Ovary (tissue), 9 donors: ENCODE data around the gene NDOR1. TPM values are rescaled to one million over a fixed set of nuclear protein-coding genes. Genes with fewer than 3 reads are reported as not detected.

Experiments used
- DNase-seq, 5 donors: peaks; one replicate each; pipeline ENCODE4 v3.0.0-alpha.2; 2019 to 2020
- H3K27ac ChIP-seq, 2 donors: fragments of 200-600 bp; one replicate each; pipeline versions ENCODE4 v1.5.1 to v1.8.0; 2019 to 2022
- H3K27me3 ChIP-seq: fragments of 200-600 bp; one replicate; pipeline ENCODE4 v1.8.0; 2022
- H3K36me3 ChIP-seq: fragments of 200-600 bp; sonication (generic); one replicate; pipeline ENCODE4 v1.5.1; 2019
- H3K4me1 ChIP-seq: one replicate; pipeline ENCODE4 v1.8.1; 2013; ENCODE audit warnings: mild to moderate bottlenecking, moderate library complexity; ENCODE audit not compliant: insufficient read depth
- H3K4me3 ChIP-seq: fragments of 200-600 bp; sonication (generic); one replicate; pipeline ENCODE4 v1.5.1; 2017
- H3K9me3 ChIP-seq, 2 donors: fragments of 200-600 bp in 1 of 2; sonication (generic) in 1 of 2; one replicate each; pipeline versions ENCODE4 v1.5.1 to v1.8.1; 2013 to 2019; ENCODE audit warnings: mild to moderate bottlenecking in 1 of 2, moderate library complexity in 1 of 2
- CTCF ChIP-seq, 3 donors: fragments of 450-650 bp in 2 of 3; fragments of 200-600 bp in 1 of 3; IDR thresholded peaks; one replicate each; pipeline versions ENCODE4 v1.5.1 to v1.8.0; 2016 to 2022; ENCODE audit warnings: antibody characterized with exemption in 3 of 3, mild to moderate bottlenecking in 1 of 3
- EP300 ChIP-seq: sonication (generic); formaldehyde crosslinking; IDR thresholded peaks from one replicate; pipeline ENCODE4 v1.6.1; 2017; ENCODE audit warnings: antibody characterized with exemption
- POLR2A ChIP-seq: fragments of 450-650 bp; IDR thresholded peaks from one replicate; pipeline ENCODE4 v1.6.1; 2017; ENCODE audit warnings: antibody characterized with exemption, mild to moderate bottlenecking, moderate library complexity
- WGBS, 3 donors: extraction: QIAGEN DNeasy Blood & Tissue Kit in 1 of 3; methylation state at CpG; one replicate each; pipeline versions ENCODE4 v1.1.5 to v1.1.7; 2013 to 2017; 5-methylcytosine and 5-hydroxymethylcytosine counted together
- intact Hi-C, 4 donors: fragments of 100-400 bp; cut with DNase I; formaldehyde crosslinking; loops; one replicate each; pipeline versions ENCODE4 v1.11.0 to v1.15.1; 2022 to 2023
- polyA plus RNA-seq, 2 donors: library from polyadenylated mRNA; stranded (reverse); fragments of 200-250 nt in 1 of 2; fragments of 350-450 nt in 1 of 2; fragmentation: Illumina TruSeq in 1 of 2; extraction: RNeasy Lipid Tissue Mini Kit (QIAGEN cat#74804) in 1 of 2; gene quantifications; one replicate each; pipeline ENCODE4 v1.2.3, GENCODE V29; 2013 to 2014
- total RNA-seq, 7 donors: library from RNA; depleted of rRNA in 2 of 7; stranded (reverse); fragments of >200 nt in 2 of 7; fragmentation: NEBNext Ultra II Directional in 3 of 7; extraction: Animal tissue kit (Norgen Biotek cat#: 25700) in 3 of 7; gene quantifications; one replicate each; pipeline versions ENCODE4 v1.1.0 to v1.2.4, GENCODE V29; 2016 to 2023
- donor health status: DM: no; HTN: no; CAD: no; lungs with moderate emphysema.
- donor health status: DM: no; HTN: no; CAD: no.
- donor health status: Bipolar disorder and iron deficiency.
- donor health status: DM: yes; HTN: yes; CAD: no.
- donor health status: DM: no; HTN: no; CAD: no.
- donor health status: DM: yes; HTN: yes; CAD: no.

Gene NDOR1
- total and polyA plus RNA-seq, 9 donors: 1.1 to 15.2 (median 9.0) TPM

- Histone ChIP-seq H3K36me3 (no peaks in the 10 kb centered on the region), H3K4me3 (no peak overlapping the region), H3K27me3 (peaks cover 28% of the 10 kb centered on the region), H3K27ac (no peak overlapping the region), H3K4me1 (peaks cover 17% of the 10 kb centered on the region), H3K9me3 (no peaks in the 10 kb centered on the region)
- intact Hi-C loops: no loop called here
- WGBS, 3 donors: 71 to 78% (median 73%) methylated on average over 32 of the region's 32 CpGs
- DNase-seq: no peak
- TF ChIP-seq POLR2A: no peak
- no peak for TF ChIP-seq CTCF (IDR thresholded peaks at IDR 0.05)
- no peak for TF ChIP-seq EP300
Observed at GRCh38 chr9:137165250-137165836, 40.2 kb upstream of the NDOR1 start.

GRCh38 chr9:137166380-137167229, 38.9 kb upstream of the NDOR1 start:
- no peaks in the 10 kb centered on the region for H3K36me3 ChIP-seq
- H3K27me3 ChIP-seq: peaks cover 28% of the 10 kb centered on the region
- intact Hi-C loops: no loop called here
- no peak for DNase-seq
- H3K27ac ChIP-seq: no peak overlapping the region
- WGBS, 3 donors: 60 to 66% (median 60%) methylated on average over 19 to 22 of the region's 22 CpGs
- no peak overlapping the region for H3K4me3 ChIP-seq
- TF ChIP-seq CTCF (IDR thresholded peaks at IDR 0.05) (no peak), POLR2A (no peak), EP300 (no peak)
- H3K9me3 ChIP-seq: no peaks in the 10 kb centered on the region
- peaks cover 17% of the 10 kb centered on the region for H3K4me1 ChIP-seq

GRCh38 chr9:137167277-137167746, 38.2 kb upstream of the NDOR1 start:
- TF ChIP-seq POLR2A: no peak
- WGBS, 3 donors: 8 to 20% (median 18%) methylated on average over 26 to 44 of the region's 44 CpGs
- H3K9me3 ChIP-seq: no peaks in the 10 kb centered on the region
- peaks cover 28% of the 10 kb centered on the region for H3K27me3 ChIP-seq
- H3K4me3 ChIP-seq: no peak overlapping the region
- peaks cover 17% of the 10 kb centered on the region for H3K4me1 ChIP-seq
- intact Hi-C loops: no loop called here
- no peak overlapping the region for H3K27ac ChIP-seq
- no peaks in the 10 kb centered on the region for H3K36me3 ChIP-seq
- no peak for DNase-seq

GRCh38 chr9:137167747-137168572, 37.5 kb upstream of the NDOR1 start:
- TF ChIP-seq EP300: no peak
- WGBS, 3 donors: 1 to 2% (median 2%) methylated on average over 28 to 57 of the region's 57 CpGs

GRCh38 chr9:137168573-137168903, 37.0 kb upstream of the NDOR1 start:
- Histone ChIP-seq H3K36me3 (no peaks in the 10 kb centered on the region), H3K4me3 (peak overlapping the region; percentile 18), H3K9me3 (no peaks in the 10 kb centered on the region), H3K27me3 (peaks cover 28% of the 10 kb centered on the region), H3K4me1 (peaks cover 14% of the 10 kb centered on the region), H3K27ac (no peak overlapping the region)
- DNase-seq: no peak
- 0 to 1% (median 0%) methylated on average over 17 to 36 of the region's 36 CpGs for WGBS, 3 donors
- intact Hi-C loops: no loop called here
- TF ChIP-seq EP300 (no peak), CTCF (IDR thresholded peaks at IDR 0.05) (no peak), POLR2A (no peak)

More at GRCh38 chr9:137167747-137168572, 37.5 kb upstream of the NDOR1 start:
- Histone ChIP-seq H3K9me3 (no peaks in the 10 kb centered on the region), H3K4me3 (peak overlapping the region; percentile 18), H3K36me3 (no peaks in the 10 kb centered on the region), H3K4me1 (peaks cover 14% of the 10 kb centered on the region), H3K27me3 (peaks cover 28% of the 10 kb centered on the region), H3K27ac (no peak overlapping the region)
- DNase-seq: peak in 1 of 5 donors; percentile 39
- intact Hi-C loops: no loop called here
